Measurements from ENCODE around the gene CHST14.

Gene CHST14

GRCh38 chr15:40463279-40463678 lies 7.5 kb upstream of the CHST14 start:
- no peak overlapping the region for H3K4me3 ChIP-seq (ENCODE audit: control insufficient read depth, low read depth, low read length)
- no peak for DNase-seq (ENCODE audit: low read depth)
- TF ChIP-seq, protein P1, sequence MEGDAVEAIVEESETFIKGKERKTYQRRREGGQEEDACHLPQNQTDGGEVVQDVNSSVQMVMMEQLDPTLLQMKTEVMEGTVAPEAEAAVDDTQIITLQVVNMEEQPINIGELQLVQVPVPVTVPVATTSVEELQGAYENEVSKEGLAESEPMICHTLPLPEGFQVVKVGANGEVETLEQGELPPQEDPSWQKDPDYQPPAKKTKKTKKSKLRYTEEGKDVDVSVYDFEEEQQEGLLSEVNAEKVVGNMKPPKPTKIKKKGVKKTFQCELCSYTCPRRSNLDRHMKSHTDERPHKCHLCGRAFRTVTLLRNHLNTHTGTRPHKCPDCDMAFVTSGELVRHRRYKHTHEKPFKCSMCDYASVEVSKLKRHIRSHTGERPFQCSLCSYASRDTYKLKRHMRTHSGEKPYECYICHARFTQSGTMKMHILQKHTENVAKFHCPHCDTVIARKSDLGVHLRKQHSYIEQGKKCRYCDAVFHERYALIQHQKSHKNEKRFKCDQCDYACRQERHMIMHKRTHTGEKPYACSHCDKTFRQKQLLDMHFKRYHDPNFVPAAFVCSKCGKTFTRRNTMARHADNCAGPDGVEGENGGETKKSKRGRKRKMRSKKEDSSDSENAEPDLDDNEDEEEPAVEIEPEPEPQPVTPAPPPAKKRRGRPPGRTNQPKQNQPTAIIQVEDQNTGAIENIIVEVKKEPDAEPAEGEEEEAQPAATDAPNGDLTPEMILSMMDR (conservative IDR thresholded peaks at IDR 0.05; ENCODE audit: control insufficient read depth, insufficient read depth, low read depth, low read length): no peak

- TF ChIP-seq, protein P1 (conservative IDR thresholded peaks at IDR 0.05; ENCODE audit: control insufficient read depth, insufficient read depth, low read depth, low read length): no peak
- no peak for DNase-seq (ENCODE audit: low read depth)
These were observed 6.8 kb upstream of the CHST14 start for GRCh38 chr15:40463886-40464545.

DNA sequence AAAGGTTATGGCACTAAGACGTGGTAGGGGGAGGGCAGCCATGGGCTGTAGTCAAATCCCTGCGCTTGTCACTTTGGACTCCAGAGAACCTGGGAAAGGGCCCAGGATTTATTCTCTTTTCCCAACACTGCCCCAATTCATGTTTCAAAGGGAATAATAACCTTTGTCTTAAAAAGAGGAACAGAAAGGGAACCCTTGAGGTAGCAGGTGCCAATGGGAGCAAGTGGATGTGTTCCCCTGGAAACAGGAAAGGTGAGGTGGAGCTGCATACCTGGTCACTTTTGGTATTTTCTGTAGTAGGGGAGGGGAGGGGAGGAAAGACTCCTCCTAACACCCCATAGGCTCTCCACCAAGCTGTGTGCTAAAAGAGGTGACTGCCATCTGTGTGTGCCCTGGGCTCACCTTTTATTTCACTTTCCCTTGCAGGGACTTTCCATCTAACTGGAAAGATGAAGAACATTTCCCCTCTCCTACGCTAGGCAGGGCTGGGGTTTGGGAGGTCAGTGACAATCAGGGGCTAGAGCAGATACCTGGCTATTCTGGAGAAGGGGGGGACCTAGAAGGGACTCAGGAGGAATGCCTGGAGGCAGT lies 6.1 kb upstream of the CHST14 start:
- TF ChIP-seq, protein P1 (conservative IDR thresholded peaks at IDR 0.05; ENCODE audit: control insufficient read depth, insufficient read depth, low read depth, low read length): no peak
- H3K4me3 ChIP-seq (ENCODE audit: control insufficient read depth, low read depth, low read length): no peak overlapping the region
- DNase-seq (ENCODE audit: low read depth): no peak

More at GRCh38 chr15:40463886-40464545, 6.8 kb upstream of the CHST14 start:
- H3K4me3 ChIP-seq (ENCODE audit: control insufficient read depth, low read depth, low read length): no peak overlapping the region

DNA sequence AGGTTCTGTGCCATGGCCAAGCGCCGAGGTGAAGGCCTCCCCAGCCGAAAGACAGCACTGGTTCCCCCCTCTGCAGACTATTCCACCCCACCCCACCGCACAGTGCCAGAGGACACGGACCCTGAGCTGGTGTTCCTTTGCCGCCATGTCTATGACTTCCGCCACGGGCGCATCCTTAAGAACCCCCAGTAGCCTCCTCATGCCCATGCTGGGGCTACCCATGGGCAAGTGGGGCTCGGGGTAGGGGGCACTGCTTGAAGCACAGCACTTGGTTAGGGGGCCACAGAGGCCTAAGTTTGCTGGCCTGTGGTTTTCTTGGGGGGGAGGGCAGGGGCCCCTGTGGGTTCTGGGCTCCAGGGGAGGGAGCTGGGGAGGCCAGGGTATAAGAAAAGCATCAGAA lies 4.8 kb upstream of the CHST14 start:
- H3K4me3 ChIP-seq (ENCODE audit: control insufficient read depth, low read depth, low read length): no peak overlapping the region
- no peak for DNase-seq (ENCODE audit: low read depth)
- TF ChIP-seq, protein P1 (conservative IDR thresholded peaks at IDR 0.05; ENCODE audit: control insufficient read depth, insufficient read depth, low read depth, low read length): no peak

DNA sequence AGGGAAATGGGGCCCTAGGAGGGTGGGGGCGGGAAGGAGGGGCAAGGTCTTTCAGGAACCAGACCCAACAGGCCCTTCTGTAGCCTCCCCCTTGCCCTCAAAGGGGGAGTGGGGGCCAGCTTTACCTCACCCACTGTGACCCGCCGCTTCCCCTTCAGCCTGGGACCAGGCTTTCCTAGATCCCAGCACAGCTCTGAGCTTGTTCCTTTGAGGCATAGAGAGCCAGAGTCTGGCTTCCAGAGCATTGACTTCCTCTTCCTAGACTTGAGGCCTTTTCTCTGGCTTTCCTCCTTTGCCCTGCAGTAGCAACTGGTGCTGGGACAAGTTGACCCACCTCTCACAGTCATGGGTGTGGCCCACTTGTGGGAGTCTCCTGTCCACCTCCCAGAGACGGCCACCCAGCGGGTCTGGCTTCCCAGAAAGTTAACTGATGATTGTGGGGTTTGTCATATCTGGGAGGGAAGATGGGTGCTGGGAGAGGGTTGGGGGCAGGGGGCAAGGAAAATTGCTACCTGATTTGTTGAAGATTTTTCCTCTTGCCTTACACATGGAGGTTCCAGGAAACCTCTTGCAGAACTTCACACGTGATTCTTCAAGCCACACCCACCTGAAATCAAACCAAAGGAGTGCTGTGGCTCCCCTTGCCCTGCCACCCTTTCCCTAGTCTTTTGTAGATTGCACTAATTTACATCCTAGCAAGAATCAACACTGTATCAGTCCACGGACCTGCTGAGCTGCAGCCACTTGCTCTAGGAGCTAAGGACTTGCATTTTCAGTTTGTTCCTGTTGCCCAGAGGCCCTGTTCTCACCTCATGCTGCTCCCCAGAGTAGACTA lies 4.1 kb upstream of the CHST14 start:
- no peak for DNase-seq (ENCODE audit: low read depth)
- TF ChIP-seq, protein P1 (conservative IDR thresholded peaks at IDR 0.05; ENCODE audit: control insufficient read depth, insufficient read depth, low read depth, low read length): no peak
- H3K4me3 ChIP-seq (ENCODE audit: control insufficient read depth, low read depth, low read length): no peak overlapping the region

GRCh38 chr15:40467261-40467615 lies 3.5 kb upstream of the CHST14 start:
- no peak overlapping the region for H3K4me3 ChIP-seq (ENCODE audit: control insufficient read depth, low read depth, low read length)
- no peak for DNase-seq (ENCODE audit: low read depth)
- TF ChIP-seq, protein P1 (conservative IDR thresholded peaks at IDR 0.05; ENCODE audit: control insufficient read depth, insufficient read depth, low read depth, low read length): no peak
